ENCODE data around the gene ODF2L. TPM values are rescaled to one million over a fixed set of nuclear protein-coding genes. Genes with fewer than 3 reads are reported as not detected.
A peak's percentile ranks its signal among the peaks of the same experiment; 100 is the strongest.

Gene ODF2L
- total and polyA plus RNA-seq, 2 donors (not counting 1 experiment from before 2014, with no cell fraction given), result 16.7 to 25.9 TPM

DNA sequence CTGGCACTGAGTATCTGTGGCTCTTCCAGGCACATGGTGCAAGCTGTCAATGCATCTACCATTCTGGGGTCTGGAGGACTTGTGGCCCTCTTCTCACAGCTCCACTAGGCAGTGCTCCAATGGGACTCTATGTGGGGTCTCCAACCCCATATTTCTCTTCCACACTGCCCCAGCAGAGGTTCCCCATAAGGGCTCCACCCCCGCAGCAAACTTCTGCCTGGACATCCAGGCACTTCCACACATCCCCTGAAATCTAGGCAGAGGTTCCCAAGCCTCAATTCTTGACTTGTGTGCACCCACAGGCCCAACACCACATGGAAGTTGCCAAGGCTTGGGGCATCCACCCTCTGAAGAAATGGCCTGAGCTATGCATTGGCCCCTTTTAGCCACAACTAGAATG lies 18.8 kb downstream of the ODF2L start:
- no peak overlapping the region for H3K4me2 ChIP-seq (ENCODE audit: extremely low read depth, insufficient read depth, low read length)
- H3K27ac ChIP-seq (ENCODE audit: insufficient read depth, low read length), result no peak overlapping the region
- no peak overlapping the region for H2AFZ ChIP-seq (ENCODE audit: low read length)
- TF ChIP-seq, protein P1, sequence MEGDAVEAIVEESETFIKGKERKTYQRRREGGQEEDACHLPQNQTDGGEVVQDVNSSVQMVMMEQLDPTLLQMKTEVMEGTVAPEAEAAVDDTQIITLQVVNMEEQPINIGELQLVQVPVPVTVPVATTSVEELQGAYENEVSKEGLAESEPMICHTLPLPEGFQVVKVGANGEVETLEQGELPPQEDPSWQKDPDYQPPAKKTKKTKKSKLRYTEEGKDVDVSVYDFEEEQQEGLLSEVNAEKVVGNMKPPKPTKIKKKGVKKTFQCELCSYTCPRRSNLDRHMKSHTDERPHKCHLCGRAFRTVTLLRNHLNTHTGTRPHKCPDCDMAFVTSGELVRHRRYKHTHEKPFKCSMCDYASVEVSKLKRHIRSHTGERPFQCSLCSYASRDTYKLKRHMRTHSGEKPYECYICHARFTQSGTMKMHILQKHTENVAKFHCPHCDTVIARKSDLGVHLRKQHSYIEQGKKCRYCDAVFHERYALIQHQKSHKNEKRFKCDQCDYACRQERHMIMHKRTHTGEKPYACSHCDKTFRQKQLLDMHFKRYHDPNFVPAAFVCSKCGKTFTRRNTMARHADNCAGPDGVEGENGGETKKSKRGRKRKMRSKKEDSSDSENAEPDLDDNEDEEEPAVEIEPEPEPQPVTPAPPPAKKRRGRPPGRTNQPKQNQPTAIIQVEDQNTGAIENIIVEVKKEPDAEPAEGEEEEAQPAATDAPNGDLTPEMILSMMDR (conservative IDR thresholded peaks at IDR 0.05 in 1 of 2, IDR thresholded peaks at IDR 0.05 in 1 of 2; ENCODE audit: low read depth in 1 of 2, low read length in 2 of 2), result no peak
- no peak for TF ChIP-seq EZH2 (IDR thresholded peaks at IDR 0.05; ENCODE audit: low read length, missing control alignments)
- H3K27me3 ChIP-seq (ENCODE audit: control insufficient read depth, insufficient read depth, low read length), result no peaks in the 10 kb centered on the region
- H4K20me1 ChIP-seq (ENCODE audit: control insufficient read depth, extremely low read depth, insufficient read depth, low read length), result no peaks in the 10 kb centered on the region
- H3K9me3 ChIP-seq (ENCODE audit: control insufficient read depth, insufficient read depth, low read depth, low read length), result no peaks in the 10 kb centered on the region
- H3K4me3 ChIP-seq (replicated peaks in 1 of 4; ENCODE audit: control extremely low read depth in 1 of 4, insufficient read depth in 1 of 4, low read depth in 3 of 4, low read length in 4 of 4), result no peak overlapping the region
- DNase-seq (ENCODE audit: low read depth in 2 of 2), result no peak
- H3K4me1 ChIP-seq (ENCODE audit: control insufficient read depth, extremely low read depth, insufficient read depth, low read length), result no peaks in the 10 kb centered on the region
- H3K79me2 ChIP-seq (ENCODE audit: control insufficient read depth, insufficient read depth, low read length), result no peaks in the 10 kb centered on the region
- H3K36me3 ChIP-seq (ENCODE audit: control insufficient read depth, insufficient read depth, low read length), result no peaks in the 10 kb centered on the region
- H3K9ac ChIP-seq (ENCODE audit: insufficient read depth, low read length), result no peak overlapping the region

DNA sequence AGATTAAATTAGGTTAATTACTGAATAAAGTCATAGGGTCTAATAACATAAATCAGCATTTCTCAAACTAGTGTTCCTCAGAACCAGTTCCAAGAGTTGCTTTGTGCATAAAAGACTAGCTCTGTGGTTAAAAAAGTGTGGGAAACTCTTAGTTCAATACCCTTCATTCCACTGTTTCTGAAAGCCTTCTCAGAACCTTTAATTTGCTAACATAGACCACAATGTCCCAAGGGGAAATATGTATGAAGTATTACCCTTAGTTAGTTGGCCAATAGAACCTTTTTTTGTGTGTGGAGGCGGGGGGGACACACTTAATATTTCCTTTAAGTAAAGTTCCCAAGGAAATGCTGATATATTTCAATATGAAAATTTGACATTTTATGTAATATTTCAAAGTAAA lies 20.4 kb downstream of the ODF2L start:
- H3K4me1 ChIP-seq (ENCODE audit: control insufficient read depth, extremely low read depth, insufficient read depth, low read length), result no peaks in the 10 kb centered on the region
- no peaks in the 10 kb centered on the region for H3K27me3 ChIP-seq (ENCODE audit: control insufficient read depth, insufficient read depth, low read length)
- H3K4me3 ChIP-seq (replicated peaks in 1 of 4; ENCODE audit: control extremely low read depth in 1 of 4, insufficient read depth in 1 of 4, low read depth in 3 of 4, low read length in 4 of 4), result no peak overlapping the region
- no peaks in the 10 kb centered on the region for H3K9me3 ChIP-seq (ENCODE audit: control insufficient read depth, insufficient read depth, low read depth, low read length)
- H4K20me1 ChIP-seq (ENCODE audit: control insufficient read depth, extremely low read depth, insufficient read depth, low read length), result no peaks in the 10 kb centered on the region
- no peak overlapping the region for H2AFZ ChIP-seq (ENCODE audit: low read length)
- no peak overlapping the region for H3K27ac ChIP-seq (ENCODE audit: insufficient read depth, low read length)
- no peak for DNase-seq (ENCODE audit: low read depth in 2 of 2)
- TF ChIP-seq, protein P1 (conservative IDR thresholded peaks at IDR 0.05 in 1 of 2, IDR thresholded peaks at IDR 0.05 in 1 of 2; ENCODE audit: low read depth in 1 of 2, low read length in 2 of 2), result no peak
- TF ChIP-seq EZH2 (IDR thresholded peaks at IDR 0.05; ENCODE audit: low read length, missing control alignments), result no peak
- no peaks in the 10 kb centered on the region for H3K36me3 ChIP-seq (ENCODE audit: control insufficient read depth, insufficient read depth, low read length)
- H3K4me2 ChIP-seq (ENCODE audit: extremely low read depth, insufficient read depth, low read length), result no peak overlapping the region
- H3K79me2 ChIP-seq (ENCODE audit: control insufficient read depth, insufficient read depth, low read length), result no peaks in the 10 kb centered on the region
- no peak overlapping the region for H3K9ac ChIP-seq (ENCODE audit: insufficient read depth, low read length)

DNA sequence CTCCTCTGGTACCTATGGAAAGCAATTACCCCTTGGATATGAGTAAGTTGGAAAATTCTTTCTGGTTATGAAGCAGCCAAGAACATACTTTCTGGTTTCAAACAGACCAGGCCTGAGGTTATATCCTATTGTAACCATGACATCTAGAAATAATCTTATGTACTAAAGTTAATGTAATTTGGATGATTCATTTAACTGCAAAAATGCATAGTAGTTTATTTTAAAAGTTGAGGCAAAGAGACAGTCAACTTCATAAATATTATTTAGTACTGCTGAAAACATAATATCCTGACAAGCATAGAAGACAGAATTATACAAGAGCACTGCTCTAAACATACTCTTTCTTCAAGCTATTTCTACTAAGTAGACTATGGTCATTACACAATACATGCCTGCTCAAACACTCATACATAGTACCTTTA lies 25.5 kb downstream of the ODF2L start:
- H3K36me3 ChIP-seq (ENCODE audit: control insufficient read depth, insufficient read depth, low read length), result no peaks in the 10 kb centered on the region
- TF ChIP-seq EZH2 (IDR thresholded peaks at IDR 0.05; ENCODE audit: low read length, missing control alignments), result no peak
- TF ChIP-seq, protein P1 (conservative IDR thresholded peaks at IDR 0.05 in 1 of 2, IDR thresholded peaks at IDR 0.05 in 1 of 2; ENCODE audit: low read depth in 1 of 2, low read length in 2 of 2), result no peak
- no peaks in the 10 kb centered on the region for H3K27me3 ChIP-seq (ENCODE audit: control insufficient read depth, insufficient read depth, low read length)
- peak overlapping the region; percentile 11 for H3K4me2 ChIP-seq (ENCODE audit: extremely low read depth, insufficient read depth, low read length)
- H3K4me3 ChIP-seq (replicated peaks in 1 of 4; ENCODE audit: control extremely low read depth in 1 of 4, insufficient read depth in 1 of 4, low read depth in 3 of 4, low read length in 4 of 4), result no peak overlapping the region
- no peaks in the 10 kb centered on the region for H3K79me2 ChIP-seq (ENCODE audit: control insufficient read depth, insufficient read depth, low read length)
- DNase-seq (ENCODE audit: low read depth in 2 of 2), result peak; percentile 47 to 78
- H2AFZ ChIP-seq (ENCODE audit: low read length), result no peak overlapping the region
- no peaks in the 10 kb centered on the region for H3K9me3 ChIP-seq (ENCODE audit: control insufficient read depth, insufficient read depth, low read depth, low read length)
- no peaks in the 10 kb centered on the region for H4K20me1 ChIP-seq (ENCODE audit: control insufficient read depth, extremely low read depth, insufficient read depth, low read length)
- H3K4me1 ChIP-seq (ENCODE audit: control insufficient read depth, extremely low read depth, insufficient read depth, low read length), result no peaks in the 10 kb centered on the region
- no peak overlapping the region for H3K9ac ChIP-seq (ENCODE audit: insufficient read depth, low read length)
- H3K27ac ChIP-seq (ENCODE audit: insufficient read depth, low read length), result no peak overlapping the region

Measured in fibroblast of lung (primary cell).